ENCODE results near the gene NXPH4. TPM values are rescaled to one million over a fixed set of nuclear protein-coding genes. Genes with fewer than 3 reads are reported as not detected.

NXPH4 gene
- total and polyA plus RNA-seq, 10 of the 15 experiments (the other 5 are each of a cell fraction or from before 2014, with no cell fraction given) = 0.03 to 0.26 TPM; not detected in 8

DNA sequence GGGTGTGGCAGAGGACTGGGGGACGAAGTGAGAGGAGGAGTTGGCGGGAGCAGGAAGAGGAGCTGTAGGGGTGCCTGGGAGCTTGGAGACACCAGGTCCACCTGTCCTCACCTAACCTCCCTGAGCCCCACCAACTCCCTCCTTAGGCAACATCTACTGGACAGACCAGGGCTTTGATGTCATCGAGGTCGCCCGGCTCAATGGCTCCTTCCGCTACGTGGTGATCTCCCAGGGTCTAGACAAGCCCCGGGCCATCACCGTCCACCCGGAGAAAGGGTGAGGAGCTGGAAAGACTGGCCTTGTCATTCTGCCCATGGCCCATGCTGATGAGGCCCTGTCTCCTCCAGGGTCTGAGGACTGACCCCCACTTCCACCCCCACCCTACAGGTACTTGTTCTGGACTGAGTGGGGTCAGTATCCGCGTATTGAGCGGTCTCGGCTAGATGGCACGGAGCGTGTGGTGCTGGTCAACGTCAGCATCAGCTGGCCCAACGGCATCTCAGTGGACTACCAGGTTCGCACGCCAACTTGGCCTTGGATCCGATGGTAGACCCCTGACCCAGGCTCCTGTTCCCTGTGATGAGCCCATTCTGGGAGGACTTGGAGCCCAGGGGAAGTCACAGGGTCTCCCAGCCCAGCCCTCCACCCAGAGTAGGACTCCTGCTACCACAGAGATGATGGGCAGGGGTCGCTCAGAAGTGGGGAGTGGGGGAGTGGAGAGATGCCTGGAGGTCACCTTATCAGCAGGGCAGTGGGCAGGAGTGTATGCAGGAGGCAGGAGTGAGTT lies 32.5 kb upstream of the NXPH4 start (continued):
- TF ChIP-seq NKRF (conservative IDR thresholded peaks at IDR 0.05) = no peak
- TF ChIP-seq ZSCAN29 (IDR thresholded peaks at IDR 0.05) = no peak
- no peak for TF ChIP-seq KDM1A (IDR thresholded peaks at IDR 0.05; ENCODE audit: borderline replicate concordance)
- no peak for TF ChIP-seq IKZF2 (IDR thresholded peaks at IDR 0.05)
- no peak for TF ChIP-seq SUPT20H (IDR thresholded peaks at IDR 0.05; ENCODE audit: borderline replicate concordance, control insufficient read depth, low read depth, low read length)
- no peak for TF ChIP-seq HDAC6 (IDR thresholded peaks at IDR 0.05; ENCODE audit: unreplicated experiment)

DNA sequence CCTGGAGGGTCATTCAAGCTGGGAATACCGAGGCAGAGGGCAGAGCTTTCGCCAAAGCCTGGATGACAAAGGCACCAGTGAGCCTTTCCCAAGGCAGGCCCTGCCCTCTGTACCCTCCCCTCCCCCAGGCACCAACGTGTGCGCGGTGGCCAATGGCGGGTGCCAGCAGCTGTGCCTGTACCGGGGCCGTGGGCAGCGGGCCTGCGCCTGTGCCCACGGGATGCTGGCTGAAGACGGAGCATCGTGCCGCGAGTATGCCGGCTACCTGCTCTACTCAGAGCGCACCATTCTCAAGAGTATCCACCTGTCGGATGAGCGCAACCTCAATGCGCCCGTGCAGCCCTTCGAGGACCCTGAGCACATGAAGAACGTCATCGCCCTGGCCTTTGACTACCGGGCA lies 31.2 kb upstream of the NXPH4 start:
- Histone ChIP-seq H2AFZ (ENCODE audit: control insufficient read depth, low read depth, low read length) (no peak overlapping the region), H3K27ac (ENCODE audit: control insufficient read depth, insufficient read depth) (no peak overlapping the region), H3K4me1 (ENCODE audit: control insufficient read depth, insufficient read depth, low read length) (no peaks in the 10 kb centered on the region), H3K4me3 (no peak overlapping the region), H3K4me2 (ENCODE audit: control insufficient read depth, insufficient read depth) (no peak overlapping the region), H3K9ac (ENCODE audit: control insufficient read depth, insufficient read depth, low read length) (no peak overlapping the region), H3K27me3 (replicated peaks in 1 of 2; ENCODE audit: control insufficient read depth in 2 of 2, insufficient read depth in 2 of 2, low read length in 1 of 2) (no peaks in the 10 kb centered on the region; a peak in 1 of 4 replicates), H3K79me2 (ENCODE audit: control insufficient read depth, insufficient read depth, low read length) (no peaks in the 10 kb centered on the region), H3K36me3 (ENCODE audit: control insufficient read depth in 2 of 2, insufficient read depth in 2 of 2, low read length in 1 of 2) (no peaks in the 10 kb centered on the region), H3K9me3 (replicated peaks; ENCODE audit: control insufficient read depth, insufficient read depth, low read length) (no peaks in the 10 kb centered on the region), H4K20me1 (ENCODE audit: control insufficient read depth, insufficient read depth) (no peaks in the 10 kb centered on the region)
- DNase-seq (ENCODE audit: low read depth, low spot score) (no peak), FAIRE-seq (no peak), ATAC-seq (no peak)
- RAD21 ChIA-PET (ENCODE audit: unreplicated experiment) = interaction anchor here (0.8 to 1.7 kb wide), 3 partner anchors 59 to 116 kb away, joined by 4 to 6 read pairs (median 4); no protein-coding TSS in a partner anchor
- in situ Hi-C loops (cut with MboI) (no loop called here), intact Hi-C loops (cut with micrococcal nuclease; ENCODE audit: unreplicated experiment) (no loop called here)
- CTCF ChIA-PET = interaction anchor here (0.6 to 10.4 kb wide), 7 partner anchors 10 to 267 kb away, joined by 3 to 159 read pairs (median 5); partner anchors contain the start of gene LRP1
- SMC1A ChIA-PET (ENCODE audit: uncharacterized antibody, unreplicated experiment) = no interaction called here
- POLR2A ChIA-PET = interaction anchor here (1.1 kb wide), 1 partner anchor 12 kb away, joined by 3 read pairs; no protein-coding TSS in a partner anchor
- no TSS peak for BruUV-seq (replicated peaks)
- WGBS (ENCODE audit: insufficient coverage, insufficient replicate concordance, low lambda C conversion rate, missing lambda C conversion rate) = 55% methylated on average over 25 of the region's 25 CpGs
- no peak for TF ChIP-seq MEF2A (IDR thresholded peaks at IDR 0.05; ENCODE audit: insufficient read depth, low read depth, low read length)
- no peak for TF ChIP-seq PAX5 (IDR thresholded peaks at IDR 0.05; ENCODE audit: borderline replicate concordance, low read depth, low read length)
- no peak for TF ChIP-seq TARDBP (IDR thresholded peaks at IDR 0.05; ENCODE audit: borderline replicate concordance)
- TF ChIP-seq NR2C1 (IDR thresholded peaks at IDR 0.05) = no peak
- TF ChIP-seq POU2F2 (IDR thresholded peaks at IDR 0.05; ENCODE audit: borderline replicate concordance, low read depth, low read length) = no peak
- TF ChIP-seq, protein P1, sequence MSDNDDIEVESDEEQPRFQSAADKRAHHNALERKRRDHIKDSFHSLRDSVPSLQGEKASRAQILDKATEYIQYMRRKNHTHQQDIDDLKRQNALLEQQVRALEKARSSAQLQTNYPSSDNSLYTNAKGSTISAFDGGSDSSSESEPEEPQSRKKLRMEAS (IDR thresholded peaks at IDR 0.05; ENCODE audit: low read depth, low read length) = no peak
- no peak for TF ChIP-seq EP300 (IDR thresholded peaks at IDR 0.05; ENCODE audit: borderline replicate concordance in 1 of 2, control insufficient read depth in 1 of 2, low read depth in 2 of 2, low read length in 2 of 2)
- TF ChIP-seq CUX1 (IDR thresholded peaks at IDR 0.05; ENCODE audit: insufficient replicate concordance, low read depth, low read length) = no peak
